Measurements from ENCODE around the gene ATP2B2. TPM values are rescaled to one million over a fixed set of nuclear protein-coding genes. Genes with fewer than 3 reads are reported as not detected.
"Not testable (repeated sequence)": the region's sequence is repeated elsewhere in the genome, so short reads cannot be mapped to it uniquely, and the experiment has no call there.

ATP2B2 gene
- total and polyA plus RNA-seq, 7 donors = 0.08 to 6.5 (median 0.77) TPM

DNA sequence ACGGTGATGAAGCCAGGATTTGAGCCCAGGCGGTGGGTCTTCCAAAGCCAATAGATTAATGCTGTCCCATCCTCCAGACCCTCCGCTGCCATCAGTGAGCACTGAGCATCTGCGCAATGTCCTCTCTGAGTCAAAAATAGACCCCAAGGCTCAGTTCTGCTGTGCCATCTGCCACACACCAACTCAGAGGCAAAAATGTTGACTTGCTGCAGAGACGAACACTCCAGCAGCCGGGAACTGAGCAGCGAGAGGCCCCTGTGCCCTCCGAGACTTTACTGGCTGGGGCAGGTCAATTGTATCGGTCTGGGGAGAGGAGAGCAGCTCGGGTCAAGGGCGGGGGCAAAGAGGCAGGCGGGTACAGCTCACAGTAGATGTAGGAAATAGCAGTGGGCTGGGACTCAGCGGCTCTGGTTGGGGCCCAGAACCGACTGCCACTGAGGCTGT lies 41.5 kb upstream of the ATP2B2 start:
- Histone ChIP-seq H3K4me3 (no peak overlapping the region), H3K27me3 (ENCODE audit: insufficient read depth in 3 of 3, low read length in 2 of 3) (no peaks in the 10 kb centered on the region), H3K4me1 (peaks cover 23% of the 10 kb centered on the region), H3K9me3 (peaks cover 10% of the 10 kb centered on the region), H3K27ac (no peak overlapping the region), H3K36me3 (ENCODE audit: insufficient read depth in 1 of 2, low read depth in 1 of 2) (no peaks in the 10 kb centered on the region)
- DNase-seq (no peak), ATAC-seq (no peak)
- TF ChIP-seq, protein P1, sequence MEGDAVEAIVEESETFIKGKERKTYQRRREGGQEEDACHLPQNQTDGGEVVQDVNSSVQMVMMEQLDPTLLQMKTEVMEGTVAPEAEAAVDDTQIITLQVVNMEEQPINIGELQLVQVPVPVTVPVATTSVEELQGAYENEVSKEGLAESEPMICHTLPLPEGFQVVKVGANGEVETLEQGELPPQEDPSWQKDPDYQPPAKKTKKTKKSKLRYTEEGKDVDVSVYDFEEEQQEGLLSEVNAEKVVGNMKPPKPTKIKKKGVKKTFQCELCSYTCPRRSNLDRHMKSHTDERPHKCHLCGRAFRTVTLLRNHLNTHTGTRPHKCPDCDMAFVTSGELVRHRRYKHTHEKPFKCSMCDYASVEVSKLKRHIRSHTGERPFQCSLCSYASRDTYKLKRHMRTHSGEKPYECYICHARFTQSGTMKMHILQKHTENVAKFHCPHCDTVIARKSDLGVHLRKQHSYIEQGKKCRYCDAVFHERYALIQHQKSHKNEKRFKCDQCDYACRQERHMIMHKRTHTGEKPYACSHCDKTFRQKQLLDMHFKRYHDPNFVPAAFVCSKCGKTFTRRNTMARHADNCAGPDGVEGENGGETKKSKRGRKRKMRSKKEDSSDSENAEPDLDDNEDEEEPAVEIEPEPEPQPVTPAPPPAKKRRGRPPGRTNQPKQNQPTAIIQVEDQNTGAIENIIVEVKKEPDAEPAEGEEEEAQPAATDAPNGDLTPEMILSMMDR (IDR thresholded peaks at IDR 0.05) = no peak
- intact Hi-C loops (cut with DNase I) = no loop called here
- WGBS, 3 donors = 85 to 88% (median 87%) methylated on average over 14 of the region's 14 CpGs

DNA sequence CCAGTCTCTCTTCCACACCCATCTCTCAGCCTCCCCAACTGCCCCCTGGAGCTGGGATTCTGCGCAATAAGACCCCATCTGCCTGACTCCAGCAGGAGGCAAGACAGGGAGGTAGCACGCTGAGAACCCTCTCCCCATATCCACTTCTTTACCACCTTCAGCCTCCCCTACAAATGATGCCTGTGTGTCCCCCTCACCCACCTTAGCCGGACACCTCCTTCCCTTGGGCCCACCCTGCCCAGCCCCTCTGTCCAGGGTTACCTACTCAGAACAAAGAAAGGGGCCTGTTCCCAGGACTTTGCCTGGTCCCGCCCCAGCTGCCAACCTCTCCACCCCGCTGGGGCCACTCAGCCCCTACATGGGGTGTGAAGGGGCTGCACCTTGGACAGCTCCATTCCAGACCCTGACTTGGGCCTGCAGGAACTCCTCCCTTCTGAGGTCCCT lies 40.8 kb upstream of the ATP2B2 start:
- intact Hi-C loops (cut with DNase I) = no loop called here
- 71 to 88% (median 76%) methylated on average over 5 of the region's 5 CpGs for WGBS, 3 donors
- TF ChIP-seq, protein P1 (IDR thresholded peaks at IDR 0.05) = no peak
- no peaks in the 10 kb centered on the region for H3K36me3 ChIP-seq (ENCODE audit: insufficient read depth in 1 of 2, low read depth in 1 of 2)
- ATAC-seq (no peak), DNase-seq (no peak)
- H3K27me3 ChIP-seq (ENCODE audit: insufficient read depth in 3 of 3, low read length in 2 of 3) = no peaks in the 10 kb centered on the region
- H3K4me3 ChIP-seq = no peak overlapping the region
- H3K4me1 ChIP-seq = peaks cover 17% of the 10 kb centered on the region
- no peak overlapping the region for H3K27ac ChIP-seq
- peaks cover 15% of the 10 kb centered on the region for H3K9me3 ChIP-seq

DNA sequence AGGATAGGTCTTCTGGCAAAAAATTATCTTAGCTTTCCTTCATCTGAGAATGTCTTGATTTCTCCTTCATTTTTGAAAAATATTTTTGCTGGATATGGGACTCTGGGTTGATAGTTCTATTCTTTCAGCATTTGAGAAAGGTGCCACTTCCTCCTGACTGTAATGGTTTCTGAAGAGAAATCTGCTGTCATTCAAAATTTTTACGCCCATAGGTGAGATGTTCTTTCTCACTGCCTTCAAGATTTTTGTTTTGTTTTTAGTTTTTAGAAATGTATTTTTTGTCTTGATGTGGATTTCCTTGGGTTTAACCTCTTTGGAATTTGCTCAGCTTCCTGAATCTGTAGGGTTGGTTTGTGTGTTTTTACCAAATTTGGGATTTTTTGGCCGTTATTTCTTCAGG lies 37.1 kb upstream of the ATP2B2 start:
- H3K27ac ChIP-seq = no peak overlapping the region
- no peaks in the 10 kb centered on the region for H3K27me3 ChIP-seq (ENCODE audit: insufficient read depth in 3 of 3, low read length in 2 of 3)
- H3K36me3 ChIP-seq (ENCODE audit: insufficient read depth in 1 of 2, low read depth in 1 of 2) = no peaks in the 10 kb centered on the region
- WGBS, 3 donors = 70 to 79% (median 71%) methylated on average over 2 of the region's 2 CpGs
- peaks cover 15% of the 10 kb centered on the region for H3K9me3 ChIP-seq
- no peaks in the 10 kb centered on the region for H3K4me1 ChIP-seq
- no peak overlapping the region for H3K4me3 ChIP-seq
- intact Hi-C loops (cut with DNase I) = no loop called here
- DNase-seq = no peak
- TF ChIP-seq, protein P1 (IDR thresholded peaks at IDR 0.05) = no peak
- no peak for ATAC-seq

DNA sequence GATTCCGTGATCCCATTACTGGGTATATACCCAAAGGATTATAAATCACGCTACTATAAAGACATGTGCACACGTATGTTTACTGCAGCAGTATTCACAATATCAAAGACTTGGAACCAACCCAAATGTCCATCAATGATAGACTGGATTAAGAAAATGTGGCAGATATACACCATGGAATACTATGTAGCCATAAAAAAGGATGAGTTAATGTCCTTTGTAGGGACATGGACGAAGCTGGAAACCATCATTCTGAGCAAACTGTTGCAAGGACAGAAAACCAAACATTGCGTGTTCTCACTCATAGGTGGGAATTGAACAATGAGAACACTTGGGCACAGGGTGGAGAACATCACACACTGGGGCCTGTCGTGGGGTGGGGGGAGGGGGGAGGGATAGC lies 35.0 kb upstream of the ATP2B2 start:
- H3K36me3 ChIP-seq (ENCODE audit: insufficient read depth in 1 of 2, low read depth in 1 of 2); H3K27me3 ChIP-seq (ENCODE audit: insufficient read depth in 3 of 3, low read length in 2 of 3); DNase-seq; intact Hi-C loops (cut with DNase I); H3K4me1 ChIP-seq; H3K4me3 ChIP-seq; H3K27ac ChIP-seq; ATAC-seq: not testable (repeated sequence)
- H3K9me3 ChIP-seq = peaks cover 15% of the 10 kb centered on the region
- WGBS, 3 donors = 78 to 80% (median 79%) methylated on average over 6 of the region's 6 CpGs

DNA sequence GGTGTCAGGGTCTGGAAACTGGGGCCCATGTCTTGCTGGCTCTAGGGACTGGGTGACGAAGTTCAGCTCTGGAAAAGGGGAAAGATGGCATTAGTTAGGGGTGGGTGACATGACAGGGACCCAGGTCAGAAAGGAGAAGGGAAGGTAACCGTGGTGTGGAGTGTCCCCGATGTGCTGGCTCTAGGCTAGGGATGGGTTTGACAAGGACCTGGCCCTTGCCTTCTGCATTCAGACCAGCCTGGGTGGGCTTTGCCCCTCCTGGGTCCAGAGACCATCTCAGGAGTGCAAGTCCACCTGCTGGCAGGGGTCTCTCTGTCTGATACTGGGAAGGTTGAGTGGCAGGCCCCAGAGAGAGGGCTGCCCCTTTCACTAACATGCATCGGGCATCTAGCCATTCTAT lies 28.7 kb upstream of the ATP2B2 start:
- intact Hi-C loops (cut with DNase I) = no loop called here
- H3K4me1 ChIP-seq = no peaks in the 10 kb centered on the region
- no peak for DNase-seq
- no peak for ATAC-seq
- H3K4me3 ChIP-seq = no peak overlapping the region
- H3K27me3 ChIP-seq (ENCODE audit: insufficient read depth in 3 of 3, low read length in 2 of 3) = no peaks in the 10 kb centered on the region
- WGBS, 3 donors = 84 to 92% (median 85%) methylated on average over 4 of the region's 4 CpGs
- no peak overlapping the region for H3K27ac ChIP-seq
- no peaks in the 10 kb centered on the region for H3K36me3 ChIP-seq (ENCODE audit: insufficient read depth in 1 of 2, low read depth in 1 of 2)
- no peaks in the 10 kb centered on the region for H3K9me3 ChIP-seq
- TF ChIP-seq, protein P1 (IDR thresholded peaks at IDR 0.05) = no peak

All from psoas muscle (tissue), 8 donors.